Measurements from ENCODE around the gene COPZ1. TPM values are rescaled to one million over a fixed set of nuclear protein-coding genes. Genes with fewer than 3 reads are reported as not detected.

COPZ1 gene
- total RNA-seq, 1 donor from 2014 or later, result 129 TPM

GRCh38 chr12:54329759-54330158, 4.8 kb downstream of the COPZ1 start:
- H3K4me1 ChIP-seq, result peaks cover 71% of the 10 kb centered on the region
- no peak for ATAC-seq
- peaks cover 16% of the 10 kb centered on the region for H3K36me3 ChIP-seq
- no peak overlapping the region for H3K27ac ChIP-seq
- no peaks in the 10 kb centered on the region for H3K9me3 ChIP-seq
- H3K27me3 ChIP-seq (ENCODE audit: low read depth), result no peaks in the 10 kb centered on the region
- DNase-seq, result no peak
- TF ChIP-seq, protein P1, sequence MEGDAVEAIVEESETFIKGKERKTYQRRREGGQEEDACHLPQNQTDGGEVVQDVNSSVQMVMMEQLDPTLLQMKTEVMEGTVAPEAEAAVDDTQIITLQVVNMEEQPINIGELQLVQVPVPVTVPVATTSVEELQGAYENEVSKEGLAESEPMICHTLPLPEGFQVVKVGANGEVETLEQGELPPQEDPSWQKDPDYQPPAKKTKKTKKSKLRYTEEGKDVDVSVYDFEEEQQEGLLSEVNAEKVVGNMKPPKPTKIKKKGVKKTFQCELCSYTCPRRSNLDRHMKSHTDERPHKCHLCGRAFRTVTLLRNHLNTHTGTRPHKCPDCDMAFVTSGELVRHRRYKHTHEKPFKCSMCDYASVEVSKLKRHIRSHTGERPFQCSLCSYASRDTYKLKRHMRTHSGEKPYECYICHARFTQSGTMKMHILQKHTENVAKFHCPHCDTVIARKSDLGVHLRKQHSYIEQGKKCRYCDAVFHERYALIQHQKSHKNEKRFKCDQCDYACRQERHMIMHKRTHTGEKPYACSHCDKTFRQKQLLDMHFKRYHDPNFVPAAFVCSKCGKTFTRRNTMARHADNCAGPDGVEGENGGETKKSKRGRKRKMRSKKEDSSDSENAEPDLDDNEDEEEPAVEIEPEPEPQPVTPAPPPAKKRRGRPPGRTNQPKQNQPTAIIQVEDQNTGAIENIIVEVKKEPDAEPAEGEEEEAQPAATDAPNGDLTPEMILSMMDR (IDR thresholded peaks at IDR 0.05), result no peak
- no peak overlapping the region for H3K4me3 ChIP-seq
- intact Hi-C loops (cut with DNase I), result no loop called here

- Histone ChIP-seq H3K4me1 (peaks cover 71% of the 10 kb centered on the region), H3K4me3 (no peak overlapping the region), H3K27ac (peak overlapping the region; percentile 10), H3K36me3 (peaks cover 16% of the 10 kb centered on the region), H3K27me3 (ENCODE audit: low read depth) (no peaks in the 10 kb centered on the region), H3K9me3 (no peaks in the 10 kb centered on the region)
- TF ChIP-seq, protein P1 (IDR thresholded peaks at IDR 0.05), result no peak
- intact Hi-C loops (cut with DNase I), result no loop called here
- ATAC-seq (no peak), DNase-seq (no peak)
These were observed 5.5 kb downstream of the COPZ1 start for GRCh38 chr12:54330442-54330841.

GRCh38 chr12:54331461-54331860, 6.5 kb downstream of the COPZ1 start:
- Histone ChIP-seq H3K4me3 (no peak overlapping the region), H3K27me3 (ENCODE audit: low read depth) (no peaks in the 10 kb centered on the region), H3K9me3 (no peaks in the 10 kb centered on the region), H3K36me3 (peaks cover 16% of the 10 kb centered on the region), H3K27ac (no peak overlapping the region), H3K4me1 (peaks cover 61% of the 10 kb centered on the region)
- intact Hi-C loops (cut with DNase I), result no loop called here
- TF ChIP-seq, protein P1 (IDR thresholded peaks at IDR 0.05), result no peak
- DNase-seq (no peak), ATAC-seq (no peak)

GRCh38 chr12:54333420-54334034, 8.6 kb downstream of the COPZ1 start:
- peaks cover 63% of the 10 kb centered on the region for H3K4me1 ChIP-seq

DNA sequence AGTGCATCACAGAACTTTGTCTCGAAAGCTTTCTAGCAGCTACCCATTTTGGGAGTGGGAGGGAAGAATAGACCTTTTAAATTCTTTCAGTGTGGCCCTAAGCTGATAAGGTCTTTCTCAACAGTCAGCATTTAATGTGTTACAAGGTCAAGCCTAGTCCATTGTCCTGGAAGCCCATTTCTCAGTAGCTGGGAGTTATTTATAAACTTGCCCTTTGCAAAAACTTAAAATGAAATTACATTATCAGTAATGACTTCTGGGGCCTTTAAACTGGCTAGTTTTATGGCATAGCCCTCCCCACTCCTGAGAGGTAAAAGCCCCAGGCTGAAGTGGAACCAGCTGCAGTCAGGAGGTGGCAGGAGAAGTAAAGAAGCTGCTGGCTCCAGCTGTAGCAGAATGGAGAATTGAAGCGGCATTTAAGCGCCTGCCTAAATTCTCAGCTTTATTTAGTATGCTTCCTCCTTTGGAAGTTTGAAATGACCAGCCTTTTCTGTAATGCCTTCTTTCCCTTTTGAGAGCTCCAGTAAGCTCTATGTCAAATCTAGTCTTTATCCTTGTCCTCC, 12.4 kb downstream of the COPZ1 start:
- intact Hi-C loops (cut with DNase I), result no loop called here
- Histone ChIP-seq H3K4me3 (no peak overlapping the region), H3K27ac (peak overlapping the region; percentile 49), H3K4me1 (peaks cover 37% of the 10 kb centered on the region), H3K9me3 (no peaks in the 10 kb centered on the region), H3K36me3 (peaks cover 22% of the 10 kb centered on the region), H3K27me3 (ENCODE audit: low read depth) (no peaks in the 10 kb centered on the region)
- ATAC-seq (peak; percentile 60 to 64), DNase-seq (no peak)
- TF ChIP-seq, protein P1 (IDR thresholded peaks at IDR 0.05), result no peak

More at GRCh38 chr12:54333420-54334034, 8.6 kb downstream of the COPZ1 start:
- peaks cover 16% of the 10 kb centered on the region for H3K36me3 ChIP-seq
- ATAC-seq, result no peak
- TF ChIP-seq, protein P1 (IDR thresholded peaks at IDR 0.05), result no peak
- DNase-seq, result no peak
- H3K4me3 ChIP-seq, result no peak overlapping the region
- H3K27me3 ChIP-seq (ENCODE audit: low read depth), result no peaks in the 10 kb centered on the region
- H3K9me3 ChIP-seq, result no peaks in the 10 kb centered on the region
- H3K27ac ChIP-seq, result no peak overlapping the region
- intact Hi-C loops (cut with DNase I), result no loop called here
